GM19025 (cell line): Measurements from ENCODE around the gene GALNT5.

Experiments used
- ATAC-seq: cut with Tn5 transposase; IDR thresholded peaks from one replicate; pipeline ENCODE4 v1.9.1; 2021; ENCODE audit warnings: mild to moderate bottlenecking, low read depth, moderate library complexity; ENCODE audit not compliant: unreplicated experiment

GALNT5 gene

DNA sequence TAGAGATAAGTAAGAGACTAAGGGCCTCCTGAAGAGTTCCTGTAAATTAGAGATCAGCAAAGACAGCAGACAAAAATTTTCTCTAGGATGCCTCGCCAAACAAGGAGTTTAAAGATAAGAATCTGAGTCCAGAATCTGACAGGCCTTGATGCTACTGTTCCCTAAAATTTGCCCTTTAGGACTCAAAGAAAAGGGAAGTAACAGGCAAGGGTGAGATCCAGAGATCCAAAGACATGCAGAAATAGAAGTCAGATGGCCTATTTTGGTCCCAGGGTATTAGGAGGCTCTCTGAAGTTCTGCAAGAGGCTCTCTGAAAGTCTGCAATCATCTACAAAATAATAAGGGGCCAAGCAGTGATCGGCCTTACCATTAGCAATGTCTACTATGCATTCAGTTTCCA, 33.0 kb downstream of the GALNT5 start:
- no peak for ATAC-seq

DNA sequence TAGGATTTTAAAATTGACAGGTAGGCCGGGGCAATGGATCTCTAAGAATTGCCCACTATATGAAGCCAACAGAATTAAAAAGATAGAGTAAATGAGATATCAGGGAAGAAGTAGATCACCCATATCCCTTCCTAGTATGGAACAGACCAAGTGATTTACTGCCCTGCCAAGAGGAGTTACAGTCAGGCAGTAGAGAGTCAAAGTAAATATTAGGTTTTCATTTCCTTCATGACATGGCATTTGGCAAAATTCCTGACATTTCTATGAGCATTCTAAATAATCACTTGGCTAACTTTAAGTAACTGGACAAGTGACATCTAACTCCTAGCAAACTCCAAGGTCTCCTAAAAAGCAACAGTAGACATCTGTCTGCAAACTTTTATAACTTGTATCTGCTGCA, 33.5 kb downstream of the GALNT5 start:
- no peak for ATAC-seq

DNA sequence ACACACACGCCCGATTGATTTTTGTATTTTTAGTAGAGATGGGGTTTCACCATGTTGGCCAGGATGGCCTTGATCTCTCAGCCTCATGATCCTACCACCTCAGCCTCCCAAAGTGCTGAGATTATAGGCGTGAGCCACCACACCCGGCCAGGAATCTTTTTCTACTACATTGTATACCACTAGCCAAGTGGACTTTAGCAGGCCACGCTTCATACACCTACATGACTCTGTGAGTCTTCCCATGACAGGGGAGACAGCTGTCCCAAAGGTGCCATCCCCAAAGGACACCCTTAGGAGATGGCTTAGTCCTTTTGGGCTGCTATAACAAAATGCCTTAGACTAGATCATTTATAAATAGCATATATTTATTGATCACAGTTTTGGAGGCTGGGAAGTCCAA, 35.3 kb downstream of the GALNT5 start:
- ATAC-seq: no peak

DNA sequence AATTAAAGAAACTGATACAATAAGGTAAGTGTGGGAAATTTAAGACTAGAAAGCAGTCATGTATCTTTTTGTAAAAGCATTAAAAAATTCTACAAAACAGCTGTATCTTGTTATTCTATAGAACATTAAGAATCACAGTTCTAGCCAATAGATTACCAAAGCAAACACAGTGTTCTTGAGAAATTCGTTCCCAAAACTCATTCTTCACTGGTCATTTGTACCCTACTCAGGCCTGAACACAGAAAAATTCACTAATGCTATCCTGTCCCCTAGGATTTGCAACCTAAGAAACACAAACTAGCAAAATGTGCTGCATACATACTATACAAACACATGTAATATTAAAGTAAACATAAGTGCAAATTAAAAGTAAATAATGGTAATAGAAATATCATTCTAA, 39.0 kb downstream of the GALNT5 start:
- ATAC-seq: no peak

DNA sequence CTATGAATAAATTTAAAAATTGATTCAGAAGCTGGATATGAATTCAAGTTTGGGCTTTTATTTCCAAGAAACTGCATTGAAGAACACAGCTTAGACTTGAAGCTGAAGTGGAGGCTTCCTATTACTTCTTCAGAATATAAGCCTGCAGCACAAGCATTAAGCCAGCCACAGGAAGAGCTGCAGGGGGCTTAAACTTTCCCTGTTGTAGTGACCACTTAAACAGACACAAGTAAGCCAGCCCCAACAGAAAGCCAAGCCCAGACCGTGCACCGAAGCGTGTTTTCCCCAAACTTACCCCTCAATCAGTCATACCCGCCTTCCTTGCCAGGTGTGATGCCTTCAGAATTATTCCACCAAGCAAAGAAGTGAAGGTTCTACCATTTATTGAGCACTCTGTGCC, 39.5 kb downstream of the GALNT5 start:
- no peak for ATAC-seq

DNA sequence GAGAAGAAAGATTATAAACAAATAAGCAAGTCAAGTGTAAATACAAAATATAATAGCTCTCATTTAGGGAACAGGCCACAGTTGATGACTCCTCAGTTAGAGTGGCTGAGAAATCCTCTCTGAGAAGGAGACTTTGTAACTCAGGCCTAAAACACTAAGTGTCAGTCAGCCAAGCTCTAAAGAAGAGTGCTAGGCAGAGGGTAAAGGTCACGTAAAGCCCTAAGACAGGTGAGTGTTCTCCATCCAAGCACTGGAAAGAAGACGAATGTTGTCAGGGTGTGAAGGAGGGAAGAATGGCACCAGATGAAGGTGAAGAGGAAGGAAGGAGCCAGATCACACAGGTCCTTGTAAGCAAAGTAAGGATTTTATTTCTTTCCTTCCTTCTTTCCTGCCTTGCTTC, 43.8 kb downstream of the GALNT5 start:
- no peak for ATAC-seq

DNA sequence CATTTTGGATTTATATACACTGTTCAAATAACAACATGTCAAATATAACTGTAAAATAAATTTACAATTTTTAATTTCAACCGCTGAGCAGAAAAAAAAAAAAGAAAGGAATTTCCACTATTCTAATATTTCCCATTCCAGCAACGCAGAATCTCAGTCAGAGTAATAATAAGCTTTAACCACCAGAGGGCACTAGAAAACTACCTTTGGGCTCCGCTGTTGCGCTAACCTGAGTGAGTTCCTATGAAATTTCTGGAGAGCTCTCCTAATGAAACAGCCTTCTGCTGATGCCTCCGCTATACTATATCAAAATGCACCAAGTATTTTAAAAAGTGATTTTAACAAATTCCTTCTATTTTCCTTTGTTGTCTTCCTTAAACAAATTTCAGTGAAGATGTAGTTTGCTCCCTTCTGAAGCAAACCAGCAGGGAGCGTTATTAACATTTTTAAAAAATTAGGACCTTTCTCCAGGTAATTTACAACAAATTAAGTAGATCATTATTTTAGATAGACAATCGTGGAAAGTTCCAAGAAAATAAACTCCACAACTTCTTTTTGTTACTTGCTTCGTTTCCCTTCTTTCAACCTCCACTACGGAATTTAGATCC, 45.1 kb downstream of the GALNT5 start:
- peak; percentile 68 for ATAC-seq

DNA sequence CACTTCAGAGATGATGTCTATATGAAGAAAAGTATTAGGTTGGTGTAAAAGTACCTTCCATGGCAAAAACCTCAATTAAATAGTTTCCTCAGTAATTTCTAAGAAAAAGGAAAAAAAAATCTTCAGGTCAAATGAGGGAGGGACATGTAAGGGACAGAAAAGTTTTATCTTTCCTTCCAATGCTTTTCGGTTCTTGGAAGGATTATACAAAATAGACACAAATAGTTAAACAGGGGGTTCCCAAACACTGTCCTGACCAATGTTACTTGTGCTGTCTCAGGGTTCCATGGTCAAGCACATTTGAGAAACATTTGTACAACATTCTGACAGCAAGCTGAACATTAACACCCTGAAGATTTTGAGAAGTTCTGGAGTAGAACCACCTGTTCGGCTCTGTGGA, 46.1 kb downstream of the GALNT5 start:
- no peak for ATAC-seq

DNA sequence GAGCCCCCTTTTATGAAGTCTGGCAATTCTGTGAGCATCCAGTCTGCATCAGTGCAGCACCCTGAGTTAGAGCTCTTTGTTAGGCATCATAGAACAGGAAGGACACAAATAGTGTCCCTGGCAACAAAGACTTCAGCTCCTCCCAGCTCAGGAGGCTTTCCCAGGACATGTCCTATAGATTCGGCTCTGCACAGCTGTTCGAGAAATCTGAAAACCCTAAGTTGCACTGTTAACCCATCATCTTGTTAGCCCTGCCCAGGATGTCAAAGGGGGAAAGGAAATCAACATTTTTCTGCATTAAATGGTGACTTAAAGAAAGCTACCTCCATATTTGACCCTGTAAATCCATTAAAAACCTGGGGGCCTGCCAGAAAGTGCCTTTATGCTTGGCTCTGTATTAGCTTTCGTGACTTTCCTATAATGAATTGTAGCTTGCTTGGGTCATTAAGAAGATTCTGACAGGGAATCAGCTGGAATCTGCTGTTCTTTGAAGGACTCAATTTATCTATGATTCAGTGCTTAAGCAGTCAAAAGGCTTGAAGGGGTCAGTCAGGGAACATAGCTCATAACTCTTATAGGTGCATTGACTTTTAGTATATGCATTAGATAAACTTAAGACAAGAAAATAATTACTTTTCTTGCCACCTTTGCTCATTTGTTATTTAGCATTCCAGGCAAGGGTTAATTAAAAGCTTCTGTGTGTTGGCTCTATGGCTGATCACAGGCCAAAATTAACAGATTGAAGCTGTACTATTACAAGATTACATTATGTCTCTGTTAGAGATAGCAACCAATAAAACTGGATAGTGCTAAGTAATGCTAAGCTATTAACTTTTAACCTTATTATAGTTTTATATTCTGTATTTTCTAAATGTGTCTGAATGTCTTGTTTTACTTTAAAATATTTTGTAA, 47.6 kb downstream of the GALNT5 start:
- ATAC-seq: no peak

DNA sequence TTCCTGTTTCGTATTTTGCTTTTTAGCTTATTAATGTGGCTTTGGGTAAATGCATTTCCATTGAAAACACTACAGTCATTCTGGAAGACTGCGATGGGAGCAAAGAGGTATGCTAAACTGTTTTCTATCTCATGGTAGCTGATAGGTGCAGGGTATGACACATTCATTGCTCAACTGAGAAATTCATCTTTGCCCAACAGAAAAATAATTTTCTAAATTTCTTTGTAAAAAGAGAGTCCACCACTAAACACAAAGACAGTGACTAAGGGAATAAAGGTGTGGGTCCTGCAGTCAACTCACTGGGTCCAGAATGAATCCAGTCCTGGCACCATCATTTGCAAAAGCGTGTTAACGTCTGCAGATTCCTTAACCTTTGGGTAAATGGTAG, 48.2 kb downstream of the GALNT5 start:
- ATAC-seq: no peak

DNA sequence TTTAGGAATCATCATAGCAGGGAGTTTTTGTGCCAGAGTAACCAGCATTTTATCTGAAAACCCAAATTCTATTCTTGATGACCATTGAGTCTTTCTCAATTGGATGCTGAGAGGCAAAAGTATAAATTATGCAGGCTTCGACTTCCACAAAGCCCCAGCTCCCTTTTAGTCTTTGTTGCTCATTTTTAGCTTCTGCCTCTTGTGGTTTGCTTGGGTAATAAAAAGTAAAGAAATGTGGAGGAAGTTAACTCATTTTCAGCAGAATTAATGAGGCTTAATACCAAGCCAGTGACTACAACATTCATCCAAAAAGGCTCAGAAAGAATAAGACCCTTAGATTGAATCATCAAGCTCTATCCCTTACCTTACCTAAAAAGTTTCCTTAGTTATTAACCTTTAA, 49.5 kb downstream of the GALNT5 start:
- no peak for ATAC-seq

DNA sequence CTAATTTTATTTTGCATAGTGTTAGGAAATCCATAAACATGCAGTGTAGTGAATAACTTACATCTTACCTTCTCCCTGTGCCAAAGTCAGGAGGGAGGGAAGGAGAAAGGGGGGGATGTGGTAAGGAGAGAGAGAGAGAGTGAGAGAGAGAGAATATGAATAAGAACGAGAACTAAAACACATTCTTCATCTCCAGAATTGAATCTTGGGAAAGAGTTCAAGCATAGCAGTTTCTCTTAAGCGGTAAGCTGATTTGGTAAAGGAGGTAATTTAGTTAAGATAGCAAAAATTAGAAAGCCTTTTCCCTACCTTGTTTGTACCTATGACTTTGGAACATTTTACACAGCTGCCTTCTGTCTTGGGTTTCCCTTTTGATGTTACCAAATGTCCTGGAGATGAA, 52.4 kb downstream of the GALNT5 start:
- ATAC-seq: no peak

DNA sequence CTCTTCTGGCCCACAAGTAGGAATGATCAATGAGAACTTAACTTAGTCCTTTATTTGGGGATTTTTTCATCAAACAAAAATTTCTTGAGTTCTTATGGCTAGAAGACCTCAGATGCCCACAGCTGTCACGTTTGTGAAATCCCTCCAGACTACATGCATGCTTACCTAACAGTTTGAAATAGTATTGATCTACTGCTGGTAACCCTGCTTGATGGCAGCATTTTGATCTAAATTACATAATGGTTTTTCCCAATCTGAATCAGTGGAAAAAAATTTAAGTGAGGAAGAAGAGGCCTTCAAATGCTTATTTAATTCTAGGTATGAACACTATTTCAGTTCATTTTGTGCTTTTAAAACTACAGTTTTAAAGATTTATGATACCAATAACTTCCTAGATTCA, 54.2 kb downstream of the GALNT5 start:
- ATAC-seq: no peak

DNA sequence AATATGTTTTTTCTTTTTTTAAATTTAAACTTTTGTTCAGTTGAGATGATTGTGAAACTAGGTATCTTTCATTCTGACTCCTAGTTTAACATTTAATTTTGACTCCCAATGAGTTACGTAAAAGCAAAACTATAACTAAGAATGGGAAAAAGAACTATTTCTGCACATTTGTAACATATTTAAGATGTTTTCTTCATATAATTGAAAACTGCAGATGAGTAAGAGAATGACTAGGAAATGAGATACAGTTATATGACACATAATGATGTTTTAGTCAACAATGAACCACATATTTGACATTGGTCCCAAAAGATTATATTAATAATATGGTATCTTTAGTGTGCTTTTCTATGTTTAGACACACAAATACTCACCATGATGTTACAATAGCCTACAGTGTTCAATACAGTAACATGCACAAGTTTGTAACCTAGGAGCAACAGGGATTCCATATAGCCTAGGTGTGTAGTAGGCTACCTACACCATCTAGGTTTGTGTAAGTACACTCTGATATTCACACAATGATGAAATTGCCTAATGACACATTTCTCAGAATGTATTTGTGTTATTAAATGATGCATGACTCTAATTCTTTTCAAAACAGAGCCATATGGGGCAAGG, 55.5 kb downstream of the GALNT5 start:
- ATAC-seq: no peak

DNA sequence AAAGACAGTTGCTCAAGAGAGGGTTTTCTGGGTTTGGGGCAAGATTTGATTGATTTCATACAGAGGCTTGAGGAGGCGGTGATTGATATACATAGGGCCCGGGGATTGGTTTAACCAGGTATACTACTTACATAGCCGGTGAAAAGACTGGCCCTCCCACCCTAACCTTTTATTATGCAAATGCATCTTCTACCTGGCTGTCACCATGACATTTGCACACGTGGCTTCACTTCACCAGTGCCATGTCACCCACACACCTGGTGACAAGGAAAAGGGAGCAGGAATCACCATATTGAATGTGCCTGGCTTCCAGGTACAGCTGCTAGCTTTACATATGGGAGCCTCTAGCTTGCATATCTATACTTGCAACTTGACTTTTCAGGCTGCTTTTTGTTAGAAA, 58.4 kb downstream of the GALNT5 start:
- no peak for ATAC-seq

DNA sequence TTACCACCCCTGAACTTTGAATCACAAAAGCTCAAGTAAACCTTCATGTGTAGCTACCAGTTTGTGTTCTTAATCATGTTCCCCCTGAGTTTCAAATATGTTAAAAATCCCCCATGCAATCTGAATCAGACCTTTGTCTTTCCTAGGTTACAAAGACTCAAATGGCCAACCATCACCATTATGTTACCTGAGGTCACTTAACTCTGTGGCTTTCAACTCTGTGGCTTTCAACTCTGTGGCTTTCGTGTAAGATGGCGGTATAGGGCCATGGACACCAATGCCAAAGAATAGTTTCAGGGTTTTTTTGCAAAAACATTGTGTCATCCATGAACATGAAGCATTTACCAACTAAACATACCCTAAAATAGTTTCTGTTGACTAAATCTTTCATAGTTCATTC, 61.4 kb downstream of the GALNT5 start:
- no peak for ATAC-seq

DNA sequence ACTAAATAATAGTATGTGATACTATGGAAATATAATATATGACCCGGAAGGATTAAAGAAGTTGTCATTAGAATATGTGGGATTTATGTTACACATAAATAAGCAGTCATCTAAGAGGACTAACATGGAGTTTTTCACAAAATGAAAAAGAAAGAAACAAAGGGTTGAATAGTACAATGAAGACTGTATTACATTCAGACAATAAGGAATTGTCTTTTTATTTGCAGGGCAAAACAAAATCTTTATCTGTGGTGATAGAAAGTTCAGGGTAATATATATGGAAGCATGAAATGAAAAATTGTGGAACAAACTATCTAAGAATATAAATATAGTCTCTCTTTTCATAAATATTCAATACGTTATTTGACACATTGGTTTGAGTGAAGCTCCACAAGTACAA, 62.3 kb downstream of the GALNT5 start:
- no peak for ATAC-seq

DNA sequence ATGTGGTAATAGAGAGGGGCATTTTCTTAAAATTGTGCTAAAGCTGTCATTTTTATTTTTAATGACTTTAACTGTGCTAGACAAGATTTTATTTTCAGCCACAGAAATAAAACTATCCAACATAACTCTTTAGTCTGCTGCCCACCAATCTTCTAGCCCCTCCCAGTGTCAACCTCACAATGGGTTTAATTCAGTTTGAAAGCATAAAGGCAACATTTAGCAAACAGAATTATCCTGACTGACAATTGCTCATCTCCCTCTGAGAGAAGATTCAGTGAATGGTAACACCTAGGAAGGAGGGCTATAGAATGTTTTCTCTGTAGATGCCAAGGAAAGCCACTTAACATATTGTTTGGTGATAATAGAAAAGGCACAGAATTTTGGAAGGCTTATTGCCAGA, 62.9 kb downstream of the GALNT5 start:
- no peak for ATAC-seq

DNA sequence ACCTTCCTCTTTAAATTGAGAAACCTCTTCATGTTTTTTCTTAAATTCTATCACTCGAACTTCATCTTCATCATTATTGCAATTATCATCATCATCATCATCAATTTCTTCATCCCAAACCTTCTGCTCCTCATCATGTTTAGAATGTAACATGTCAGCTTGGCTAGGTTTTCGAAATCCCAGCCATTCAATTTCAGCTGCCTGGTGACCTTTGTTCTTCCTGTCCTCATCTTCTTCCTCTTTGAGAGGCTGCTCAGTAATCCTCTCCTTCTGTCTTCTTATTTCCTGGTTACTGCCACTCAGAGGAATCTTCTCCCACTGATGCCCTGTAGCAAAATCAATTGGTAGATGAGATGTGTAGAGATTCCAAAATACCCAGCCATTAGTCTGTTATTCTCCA, 64.0 kb downstream of the GALNT5 start:
- no peak for ATAC-seq

DNA sequence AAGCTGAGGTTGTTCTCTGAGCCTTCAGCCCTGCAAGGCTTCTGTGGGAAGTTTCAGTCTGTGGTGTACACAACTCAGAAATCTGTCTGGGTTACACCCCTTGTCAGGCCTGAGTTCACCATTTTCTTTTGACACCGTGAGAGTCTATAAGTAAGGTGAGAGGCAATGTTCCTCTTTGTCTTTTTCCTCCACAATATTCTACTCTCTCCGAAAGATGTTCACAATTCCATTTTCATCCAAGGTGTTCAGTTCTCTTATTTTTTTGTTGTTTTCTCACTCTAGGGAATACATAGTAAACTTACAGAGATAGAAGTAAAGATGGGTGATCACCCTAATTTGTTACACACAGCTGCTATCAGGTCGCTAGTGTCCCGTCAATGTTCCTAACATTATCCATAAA, 64.9 kb downstream of the GALNT5 start:
- no peak for ATAC-seq

DNA sequence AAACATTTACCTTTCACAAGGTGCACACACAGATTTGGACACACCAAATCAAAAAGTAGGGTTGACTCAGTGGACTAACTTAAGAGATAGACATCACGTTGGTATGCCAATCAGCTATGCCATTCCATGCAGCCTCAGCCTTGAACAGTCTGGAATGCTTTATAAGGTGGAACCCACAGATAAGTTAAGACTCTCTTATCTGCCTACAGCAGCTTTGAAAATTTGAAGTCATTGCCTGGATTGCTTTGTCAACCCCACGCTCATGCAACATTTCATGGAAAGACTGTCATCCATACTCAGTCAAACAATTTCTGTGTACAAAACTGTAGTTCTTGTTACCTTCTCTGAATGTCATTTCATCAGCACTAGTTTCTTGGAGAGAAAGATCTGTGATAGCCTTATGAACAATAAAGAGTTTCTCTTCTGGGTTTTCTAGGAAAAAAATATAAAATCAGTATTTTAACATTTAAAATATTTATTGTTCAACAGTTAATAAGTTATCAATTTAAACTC, 66.9 kb downstream of the GALNT5 start:
- ATAC-seq: no peak

DNA sequence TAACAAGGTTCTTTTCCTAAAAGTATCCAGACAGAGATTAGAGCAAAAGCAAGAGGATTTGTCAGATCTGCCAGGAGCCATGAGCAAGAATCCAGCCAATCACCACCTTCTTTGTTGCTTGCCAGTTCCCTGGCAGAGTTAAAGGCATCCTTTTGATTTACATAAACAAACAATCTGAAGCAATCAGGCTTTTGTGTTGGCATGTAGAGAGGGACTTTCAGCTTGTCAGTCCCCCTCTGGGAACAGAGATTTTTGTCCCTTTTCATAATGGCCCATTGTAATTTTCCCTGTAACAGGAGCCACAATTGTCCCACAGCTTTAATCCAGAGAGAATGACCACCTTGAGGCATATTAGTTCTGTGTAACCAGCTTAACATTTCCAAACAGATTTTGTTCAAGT, 68.3 kb downstream of the GALNT5 start, which contains the start of gene ERMN:
TSS of gene ERMN (minus strand) at position 39 of the 400 bp plus-strand sequence. CDS start 182 bp downstream, outside the sequence.
- ATAC-seq: no peak
